B cell (primary cell): ENCODE data around the gene METTL26. TPM values are rescaled to one million over a fixed set of nuclear protein-coding genes. Genes with fewer than 3 reads are reported as not detected.
A peak's percentile ranks its signal among the peaks of the same experiment; 100 is the strongest.

Source experiments
- ATAC-seq: fragments of 200-7000 bp; cut with Tn5 transposase; one replicate; pipeline ENCODE4 v1.10.0; 2021; ENCODE audit warnings: low read depth, mild to moderate bottlenecking, moderate number of reproducible peaks, moderate library complexity
- CTCF ChIA-PET: fragments of 350-600 bp; sonication (Branson Sonifier 250); formaldehyde crosslinking; loops from one replicate; lab custom pipeline; 2021; ENCODE audit warnings: antibody characterized with exemption, inconsistent platforms; lab: Charles Lee
- POLR2A ChIA-PET: fragments of 350-600 bp; sonication (Branson Sonifier 250); formaldehyde crosslinking; loops from one replicate; lab custom pipeline; 2021; ENCODE audit warnings: antibody characterized with exemption; lab: Charles Lee
- DNase-seq: peaks from one replicate; pipeline ENCODE4 v3.0.0; 2013
- H2AFZ ChIP-seq: 2 replicates; pipeline ENCODE4 v1.6.1; 2012; ENCODE audit warnings: mild to moderate bottlenecking, low read depth, low read length; ENCODE audit not compliant: insufficient read depth, poor library complexity, severe bottlenecking
- H3K27ac ChIP-seq, 2 donors: 1 replicate in 1 of 2; 2 replicates in 1 of 2; pipeline ENCODE4 v1.5.1; 2012 to 2013; ENCODE audit warnings: low read length in 2 of 2, mild to moderate bottlenecking in 2 of 2, moderate library complexity in 1 of 2
- H3K27me3 ChIP-seq, 4 experiments: fragments of 200-600 bp in 1 of 4; sonication (generic) in 1 of 4; replicated peaks in 1 of 4; 1 replicate in 2 of 4; 2 replicates in 2 of 4; pipeline versions ENCODE4 v1.6.1 to v1.7.0; 2013 to 2016; ENCODE audit warnings: low read length in 3 of 4, mild to moderate bottlenecking in 2 of 4, mixed read lengths in 1 of 4, moderate library complexity in 1 of 4; ENCODE audit not compliant: insufficient read depth in 4 of 4, control insufficient read depth in 3 of 4; ENCODE audit errors: control extremely low read depth in 1 of 4
- H3K36me3 ChIP-seq, 2 experiments: replicated peaks in 1 of 2; 1 replicate in 1 of 2; 2 replicates in 1 of 2; pipeline versions ENCODE4 v1.6.1 to v1.7.1; 2013; ENCODE audit warnings: low read length in 1 of 2; ENCODE audit not compliant: insufficient read depth in 2 of 2, control insufficient read depth in 1 of 2; ENCODE audit errors: control extremely low read depth in 1 of 2, extremely low read depth in 1 of 2
- H3K4me1 ChIP-seq, 2 donors: fragments of 200-600 bp in 1 of 2; sonication (generic) in 1 of 2; 1 replicate in 1 of 2; 2 replicates in 1 of 2; pipeline versions ENCODE4 v1.5.1 to v1.6.1; 2013 to 2017; ENCODE audit warnings: low read length in 2 of 2; ENCODE audit not compliant: control insufficient read depth in 2 of 2, insufficient read depth in 2 of 2
- H3K4me2 ChIP-seq: replicated peaks from 2 replicates; pipeline ENCODE3; 2012; ENCODE audit warnings: mild to moderate bottlenecking, low read depth, low read length; ENCODE audit not compliant: poor library complexity, severe bottlenecking
- H3K4me3 ChIP-seq, 5 experiments: fragments of 200-600 bp in 1 of 5; sonication (generic) in 1 of 5; 1 replicate in 3 of 5; 2 replicates in 2 of 5; pipeline versions ENCODE4 v1.5.1 to v1.7.0; 2011 to 2016; ENCODE audit warnings: low read length in 4 of 5, mild to moderate bottlenecking in 4 of 5, low read depth in 2 of 5, control low read depth in 1 of 5, moderate library complexity in 1 of 5; ENCODE audit not compliant: insufficient read depth in 1 of 5; ENCODE audit errors: control extremely low read depth in 1 of 5, extremely low read depth in 1 of 5
- H3K79me2 ChIP-seq: fragments of 200-600 bp; sonication (generic); one replicate; pipeline ENCODE4 v1.6.0; 2016; ENCODE audit warnings: low read length; ENCODE audit not compliant: control insufficient read depth, insufficient read depth
- H3K9ac ChIP-seq: fragments of 200-600 bp; sonication (generic); 2 replicates; pipeline ENCODE4 v1.6.1; 2017; ENCODE audit warnings: mild to moderate bottlenecking, low read length, moderate library complexity
- H3K9me3 ChIP-seq, 3 donors: one replicate each; pipeline versions ENCODE4 v1.6.1 to v1.7.1; 2013; ENCODE audit warnings: low read length in 2 of 3; ENCODE audit not compliant: control insufficient read depth in 2 of 3, insufficient read depth in 1 of 3; ENCODE audit errors: control extremely low read depth in 1 of 3
- H4K20me1 ChIP-seq: 2 replicates; pipeline ENCODE4 v1.6.0; 2012; ENCODE audit warnings: mild to moderate bottlenecking, low read length; ENCODE audit not compliant: insufficient read depth, control insufficient read depth, poor library complexity, severe bottlenecking
- H3K27ac Mint-ChIP-seq: one replicate; pipeline ENCODE4 v1.8.0; 2021; ENCODE audit warnings: mixed read lengths
- H3K27me3 Mint-ChIP-seq: one replicate; pipeline ENCODE4 v1.8.0; 2021; ENCODE audit warnings: mixed read lengths
- H3K4me1 Mint-ChIP-seq: one replicate; pipeline ENCODE4 v1.8.0; 2021; ENCODE audit warnings: mixed read lengths
- H3K4me3 Mint-ChIP-seq: one replicate; pipeline ENCODE4 v1.8.0; 2021; ENCODE audit warnings: mixed read lengths
- H3K9me3 Mint-ChIP-seq: one replicate; pipeline ENCODE4 v1.8.0; 2022; ENCODE audit warnings: mixed read lengths; ENCODE audit not compliant: insufficient read depth
- EZH2 ChIP-seq: IDR thresholded peaks from 2 replicates; pipeline ENCODE4 v1.6.1; 2012; ENCODE audit warnings: borderline replicate concordance, low read depth, mild to moderate bottlenecking, moderate library complexity, low read length; ENCODE audit not compliant: insufficient read depth, poor library complexity, severe bottlenecking
- WGBS: methylation state at CpG from one replicate; pipeline ENCODE4 v1.1.5; 2013; ENCODE audit warnings: missing lambda C conversion rate; ENCODE audit not compliant: insufficient coverage; 5-methylcytosine and 5-hydroxymethylcytosine counted together
- intact Hi-C: fragments of 100-400 bp; cut with micrococcal nuclease; formaldehyde crosslinking; loops from one replicate; pipeline ENCODE4 v1.10.0; 2022
- polyA plus RNA-seq: library from polyadenylated mRNA; depleted of rRNA; stranded (reverse); fragments of >200 nt; gene quantifications from 2 replicates; pipeline ENCODE4 v1.2.3, GENCODE V29; 2012
- total RNA-seq, 2 donors: library from RNA; stranded (reverse); fragments of 120-200 nt in 1 of 2; gene quantifications; 1 replicate in 1 of 2; 2 replicates in 1 of 2; pipeline versions ENCODE4 v1.2.3 to v1.2.4, GENCODE V29; 2013 to 2022
- TF ChIP-seq, protein P1 (sequence below): fragments of 200-600 bp; IDR thresholded peaks from one replicate; pipeline ENCODE4 v1.8.0; 2022; ENCODE audit warnings: antibody characterized with exemption, mild to moderate bottlenecking

METTL26 gene
- total and polyA plus RNA-seq, 2 donors (not counting 1 experiment from before 2014, with no cell fraction given): 56.6 to 140 TPM

DNA sequence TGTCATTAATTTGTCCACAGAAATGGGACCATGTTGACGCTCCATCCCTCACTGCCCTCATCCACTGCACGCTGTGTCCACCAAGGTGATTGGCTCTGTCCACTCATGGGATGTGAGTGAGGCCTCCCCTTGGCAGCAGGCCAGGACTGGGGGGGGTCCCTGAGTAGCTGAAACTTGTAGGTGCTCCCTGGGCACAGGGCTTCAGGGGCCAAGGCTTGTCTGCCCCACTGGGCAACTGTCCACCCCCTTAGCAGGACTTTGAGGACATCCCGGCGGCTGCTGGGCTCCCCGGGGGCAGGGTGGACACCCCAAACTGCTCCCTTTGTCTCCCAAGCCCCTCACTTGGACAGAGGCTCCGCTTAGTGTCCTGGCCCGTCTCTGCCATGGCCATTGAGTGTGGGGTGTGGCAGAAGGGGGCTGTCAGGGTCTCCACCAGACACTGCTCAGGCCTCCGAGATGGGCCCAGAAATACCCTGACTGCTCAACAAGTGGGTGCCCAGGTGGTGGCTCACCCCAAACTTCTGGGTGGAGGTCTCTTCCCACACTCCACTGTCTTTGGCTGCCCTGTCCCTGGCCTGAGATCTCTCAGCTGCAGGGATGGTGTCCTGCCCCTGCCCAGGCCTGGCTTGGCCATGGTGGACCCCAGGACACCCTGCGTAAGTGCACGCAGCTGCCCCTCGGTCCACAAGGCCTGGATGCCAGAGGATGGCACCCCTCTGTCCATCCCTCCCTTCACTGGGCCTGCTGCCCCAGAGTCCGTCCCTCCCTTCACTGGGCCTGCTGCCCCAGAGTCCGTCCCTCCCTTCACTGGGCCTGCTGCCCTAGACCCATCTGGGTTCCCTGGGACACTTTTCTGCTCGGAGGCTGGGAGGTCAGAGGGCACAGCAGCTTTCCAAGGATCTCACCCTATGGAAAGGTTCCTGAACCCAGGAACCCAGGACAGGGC is 49.2 kb downstream of the METTL26 start:
- no peaks in the 10 kb centered on the region for H3K9me3 ChIP-seq
- Mint-ChIP-seq H3K9me3 (no peaks in the 10 kb centered on the region), H3K27ac (peak overlapping the region; percentile 67), H3K4me1 (peaks cover 30% of the 10 kb centered on the region), H3K4me3 (peak overlapping the region; percentile 81), H3K27me3 (no peaks in the 10 kb centered on the region)
- H3K36me3 ChIP-seq: no peaks in the 10 kb centered on the region
- POLR2A ChIA-PET: no interaction called here
- H3K4me3 ChIP-seq: no peak overlapping the region
- intact Hi-C loops: loop anchor here (5.0 kb wide), 1 partner anchor 185 kb away; the partner anchor contains the start of gene DECR2
- H4K20me1 ChIP-seq: peaks cover 30% of the 10 kb centered on the region
- H3K79me2 ChIP-seq: peaks cover 29% of the 10 kb centered on the region
- DNase-seq: no peak
- no peak overlapping the region for H2AFZ ChIP-seq
- peaks cover 0 to 2% (median 0%) of the 10 kb centered on the region in 4 experiments for H3K27me3 ChIP-seq
- no peak overlapping the region for H3K9ac ChIP-seq
- no peak overlapping the region for H3K27ac ChIP-seq
- H3K4me1 ChIP-seq: peaks cover 14 to 25% of the 10 kb centered on the region in 2 donors
- H3K4me2 ChIP-seq: peak overlapping the region; percentile 86
- WGBS: 94% methylated on average over 11 of the region's 14 CpGs
- no peak for ATAC-seq
- TF ChIP-seq, protein P1, sequence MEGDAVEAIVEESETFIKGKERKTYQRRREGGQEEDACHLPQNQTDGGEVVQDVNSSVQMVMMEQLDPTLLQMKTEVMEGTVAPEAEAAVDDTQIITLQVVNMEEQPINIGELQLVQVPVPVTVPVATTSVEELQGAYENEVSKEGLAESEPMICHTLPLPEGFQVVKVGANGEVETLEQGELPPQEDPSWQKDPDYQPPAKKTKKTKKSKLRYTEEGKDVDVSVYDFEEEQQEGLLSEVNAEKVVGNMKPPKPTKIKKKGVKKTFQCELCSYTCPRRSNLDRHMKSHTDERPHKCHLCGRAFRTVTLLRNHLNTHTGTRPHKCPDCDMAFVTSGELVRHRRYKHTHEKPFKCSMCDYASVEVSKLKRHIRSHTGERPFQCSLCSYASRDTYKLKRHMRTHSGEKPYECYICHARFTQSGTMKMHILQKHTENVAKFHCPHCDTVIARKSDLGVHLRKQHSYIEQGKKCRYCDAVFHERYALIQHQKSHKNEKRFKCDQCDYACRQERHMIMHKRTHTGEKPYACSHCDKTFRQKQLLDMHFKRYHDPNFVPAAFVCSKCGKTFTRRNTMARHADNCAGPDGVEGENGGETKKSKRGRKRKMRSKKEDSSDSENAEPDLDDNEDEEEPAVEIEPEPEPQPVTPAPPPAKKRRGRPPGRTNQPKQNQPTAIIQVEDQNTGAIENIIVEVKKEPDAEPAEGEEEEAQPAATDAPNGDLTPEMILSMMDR: no peak
- no peak for TF ChIP-seq EZH2
- CTCF ChIA-PET: interaction anchor here (0.9 to 1.2 kb wide), 2 partner anchors 9 to 17 kb away, joined by 3 read pairs; no protein-coding TSS in a partner anchor
